ENCODE results near the gene CD84.

CD84 gene

GRCh38 chr1:160621633-160622413 is 42.5 kb upstream of the CD84 start:
- Mint-ChIP-seq H3K27ac (no peak overlapping the region), H3K27me3 (ENCODE audit: low read depth) (no peaks in the 10 kb centered on the region), H3K9me3 (no peaks in the 10 kb centered on the region), H3K4me1 (no peaks in the 10 kb centered on the region), H3K4me3 (no peak overlapping the region), H3K36me3 (ENCODE audit: low read depth) (no peaks in the 10 kb centered on the region)
- no peak for TF ChIP-seq CTCF (IDR thresholded peaks at IDR 0.05; ENCODE audit: unreplicated experiment in 3 of 3)

- Mint-ChIP-seq H3K4me1 (no peaks in the 10 kb centered on the region), H3K27me3 (ENCODE audit: low read depth) (no peaks in the 10 kb centered on the region), H3K36me3 (ENCODE audit: low read depth) (no peaks in the 10 kb centered on the region), H3K4me3 (no peak overlapping the region), H3K9me3 (no peaks in the 10 kb centered on the region), H3K27ac (no peak overlapping the region)
- TF ChIP-seq CTCF (IDR thresholded peaks at IDR 0.05; ENCODE audit: unreplicated experiment in 3 of 3): no peak
Observed at GRCh38 chr1:160620942-160621632, 41.8 kb upstream of the CD84 start.

GRCh38 chr1:160619742-160620277 is 40.5 kb upstream of the CD84 start:
- H3K36me3 Mint-ChIP-seq (ENCODE audit: low read depth): no peaks in the 10 kb centered on the region
- no peaks in the 10 kb centered on the region for H3K9me3 Mint-ChIP-seq
- no peaks in the 10 kb centered on the region for H3K4me1 Mint-ChIP-seq
- H3K27me3 Mint-ChIP-seq (ENCODE audit: low read depth): no peaks in the 10 kb centered on the region
- no peak for TF ChIP-seq CTCF (IDR thresholded peaks at IDR 0.05; ENCODE audit: unreplicated experiment in 3 of 3)
- H3K27ac Mint-ChIP-seq: no peak overlapping the region
- no peak overlapping the region for H3K4me3 Mint-ChIP-seq

GRCh38 chr1:160618763-160619274 is 39.5 kb upstream of the CD84 start:
- no peak for TF ChIP-seq CTCF (IDR thresholded peaks at IDR 0.05; ENCODE audit: unreplicated experiment in 3 of 3)
- Mint-ChIP-seq H3K36me3 (ENCODE audit: low read depth) (no peaks in the 10 kb centered on the region), H3K9me3 (no peaks in the 10 kb centered on the region), H3K27me3 (ENCODE audit: low read depth) (no peaks in the 10 kb centered on the region), H3K27ac (no peak overlapping the region), H3K4me3 (no peak overlapping the region), H3K4me1 (no peaks in the 10 kb centered on the region)

- no peak for TF ChIP-seq CTCF (IDR thresholded peaks at IDR 0.05; ENCODE audit: unreplicated experiment in 3 of 3)
- no peak overlapping the region for H3K27ac Mint-ChIP-seq
- H3K27me3 Mint-ChIP-seq (ENCODE audit: low read depth): no peaks in the 10 kb centered on the region
- H3K4me1 Mint-ChIP-seq: no peaks in the 10 kb centered on the region
- no peaks in the 10 kb centered on the region for H3K36me3 Mint-ChIP-seq (ENCODE audit: low read depth)
- no peaks in the 10 kb centered on the region for H3K9me3 Mint-ChIP-seq
- H3K4me3 Mint-ChIP-seq: no peak overlapping the region
Observed at GRCh38 chr1:160618327-160618726, 39.0 kb upstream of the CD84 start.
